IMR-90 (cell line): ENCODE data around the gene SPATA32. TPM values are rescaled to one million over a fixed set of nuclear protein-coding genes. Genes with fewer than 3 reads are reported as not detected.

Experiments
- ATAC-seq: fragments of 200-7000 bp; cut with Tn5 transposase; 2 replicates; pipeline ENCODE4 v1.9.1; 2020; ENCODE audit warnings: low read depth, mild to moderate bottlenecking, moderate library complexity
- BruUV-seq: library from RNA; stranded (reverse); fragments of 400-500 nt; replicated peaks from 2 replicates; lab custom pipeline; 2021; lab: Mats Ljungman, UMichigan
- CTCF ChIA-PET: fragments of 300-600 bp; formaldehyde crosslinking; extraction: SDS; loops from one replicate; lab custom pipeline; 2021; ENCODE audit warnings: antibody characterized with exemption; lab: Yijun Ruan, JAX
- POLR2A ChIA-PET: fragments of 300-600 bp; sonication (Branson Sonifier 250); formaldehyde crosslinking; loops from one replicate; lab custom pipeline; 2022; ENCODE audit warnings: antibody characterized with exemption; ENCODE audit not compliant: unreplicated experiment; lab: Charles Lee
- DNase-seq: peaks from one replicate; pipeline ENCODE4 v3.0.0; 2013
- H2AFZ ChIP-seq: replicated peaks from 2 replicates; pipeline ENCODE3; 2013; ENCODE audit warnings: low read length, mild to moderate bottlenecking; ENCODE audit not compliant: poor library complexity
- H2AK5ac ChIP-seq: 2 replicates; pipeline ENCODE4 v1.6.1; 2013; ENCODE audit warnings: low read depth, low read length, inconsistent platforms
- H2AK9ac ChIP-seq: replicated peaks from 2 replicates; pipeline ENCODE3; 2013; ENCODE audit warnings: mild to moderate bottlenecking, low read depth, low read length, moderate library complexity; ENCODE audit not compliant: poor library complexity
- H2BK120ac ChIP-seq: 2 replicates; pipeline ENCODE4 v1.6.1; 2013; ENCODE audit warnings: low read depth, low read length, inconsistent platforms
- H2BK15ac ChIP-seq: 3 replicates; pipeline ENCODE4 v1.6.1; 2013; ENCODE audit warnings: low read depth, low read length, inconsistent platforms
- H2BK20ac ChIP-seq: 2 replicates; pipeline ENCODE4 v1.6.1; 2013; ENCODE audit warnings: low read depth, mild to moderate bottlenecking, inconsistent platforms, low read length, moderate library complexity
- H2BK5ac ChIP-seq: 2 replicates; pipeline ENCODE4 v1.6.1; 2013; ENCODE audit warnings: mild to moderate bottlenecking, low read depth, low read length, inconsistent platforms; ENCODE audit not compliant: poor library complexity, severe bottlenecking
- H3K14ac ChIP-seq: replicated peaks from 2 replicates; pipeline ENCODE4 v1.6.1; 2013; ENCODE audit warnings: low read depth, low read length, inconsistent platforms
- H3K18ac ChIP-seq: 2 replicates; pipeline ENCODE4 v1.6.1; 2013; ENCODE audit warnings: low read depth, low read length, control low read depth
- H3K23ac ChIP-seq: 2 replicates; pipeline ENCODE4 v1.6.1; 2013; ENCODE audit warnings: low read depth, low read length, inconsistent platforms
- H3K27ac ChIP-seq: 2 replicates; pipeline ENCODE4 v1.5.1; 2013; ENCODE audit warnings: mild to moderate bottlenecking, control low read depth, low read length; ENCODE audit not compliant: insufficient read depth
- H3K27me3 ChIP-seq: 2 replicates; pipeline ENCODE4 v1.6.1; 2013; ENCODE audit warnings: low read length; ENCODE audit not compliant: control insufficient read depth, insufficient read depth
- H3K36me3 ChIP-seq: 2 replicates; pipeline ENCODE4 v1.6.1; 2013; ENCODE audit warnings: low read length, mixed read lengths; ENCODE audit not compliant: control insufficient read depth, insufficient read depth
- H3K4ac ChIP-seq: 2 replicates; pipeline ENCODE4 v1.6.1; 2013; ENCODE audit warnings: low read depth, low read length, inconsistent platforms
- H3K4me1 ChIP-seq: 2 replicates; pipeline ENCODE4 v1.6.1; 2013; ENCODE audit warnings: low read length, mixed read lengths; ENCODE audit not compliant: control insufficient read depth, insufficient read depth
- H3K4me2 ChIP-seq: 2 replicates; pipeline ENCODE4 v1.6.1; 2013; ENCODE audit warnings: low read depth, mild to moderate bottlenecking, control low read depth, low read length, moderate library complexity
- H3K4me3 ChIP-seq: 2 replicates; pipeline ENCODE4 v1.5.1; 2013; ENCODE audit warnings: low read depth, mild to moderate bottlenecking, control low read depth, low read length, moderate library complexity; ENCODE audit not compliant: insufficient read depth
- H3K56ac ChIP-seq: 2 replicates; pipeline ENCODE4 v1.6.1; 2013; ENCODE audit warnings: low read length, inconsistent platforms; ENCODE audit not compliant: insufficient read depth; ENCODE audit errors: extremely low read depth
- H3K79me1 ChIP-seq, 2 experiments: 2 replicates each; pipeline ENCODE4 v1.6.1; 2013; ENCODE audit warnings: low read length in 2 of 2, inconsistent platforms in 1 of 2, low read depth in 1 of 2
- H3K9ac ChIP-seq: 2 replicates; pipeline ENCODE4 v1.6.1; 2013; ENCODE audit warnings: low read depth, low read length, control low read depth
- H3K9me1 ChIP-seq: 2 replicates; pipeline ENCODE4 v1.6.1; 2013; ENCODE audit warnings: low read length, inconsistent platforms; ENCODE audit not compliant: insufficient read depth
- H3K9me3 ChIP-seq: 2 replicates; pipeline ENCODE4 v1.6.1; 2013; ENCODE audit warnings: low read length; ENCODE audit not compliant: control insufficient read depth, insufficient read depth
- H4K20me1 ChIP-seq: 2 replicates; pipeline ENCODE4 v1.6.1; 2013; ENCODE audit warnings: low read length, inconsistent platforms; ENCODE audit not compliant: insufficient read depth
- H4K5ac ChIP-seq: 2 replicates; pipeline ENCODE4 v1.6.1; 2013; ENCODE audit warnings: mild to moderate bottlenecking, low read depth, low read length, control low read depth
- H4K8ac ChIP-seq, 2 experiments: 2 replicates each; pipeline ENCODE4 v1.6.1; 2013; ENCODE audit warnings: low read depth in 2 of 2, low read length in 2 of 2, control low read depth in 1 of 2, inconsistent platforms in 1 of 2
- H4K91ac ChIP-seq: 2 replicates; pipeline ENCODE4 v1.6.1; 2013; ENCODE audit warnings: low read depth, low read length, inconsistent platforms; ENCODE audit not compliant: insufficient read depth
- BHLHE40 ChIP-seq: fragments of 150-350 bp; IDR thresholded peaks from 2 replicates; pipeline ENCODE4 v1.6.1; 2016; ENCODE audit warnings: mild to moderate bottlenecking, low read depth, low read length
- WGBS, 2 experiments: methylation state at CpG; one replicate each; pipeline versions ENCODE4 v1.1.5 to v1.1.7; 2013; ENCODE audit warnings: missing lambda C conversion rate in 2 of 2; ENCODE audit not compliant: insufficient read length in 1 of 2; ENCODE audit errors: extremely low coverage in 2 of 2; 5-methylcytosine and 5-hydroxymethylcytosine counted together
- dilution Hi-C: fragments of 300-500 bp; cut with HindIII; formaldehyde crosslinking; loops from one replicate; pipeline ENCODE4 v1.14.3; 2018; ENCODE audit warnings: low sequenced_read_pairs; ENCODE audit not compliant: unreplicated experiment
- in situ Hi-C: fragments of 300-500 bp; cut with MboI; formaldehyde crosslinking; loops from 3 replicates; pipeline ENCODE4 v1.14.3; 2019; ENCODE audit warnings: low sequenced_read_pairs, inconsistent platforms, mixed read lengths
- intact Hi-C: fragments of 100-400 bp; cut with micrococcal nuclease; formaldehyde crosslinking; loops from 2 replicates; pipeline ENCODE4 v1.10.0; 2022
- polyA plus RNA-seq, 3 experiments: library from polyadenylated mRNA; depleted of rRNA; stranded (reverse); fragments of >200 nt; gene quantifications; 2 replicates each; pipeline ENCODE4 v1.2.3, GENCODE V29; 2012; ENCODE audit warnings: low replicate concordance in 1 of 3
- total RNA-seq: library from RNA; depleted of rRNA; stranded (reverse); fragments of >200 nt; gene quantifications from 2 replicates; pipeline ENCODE4 v1.2.3, GENCODE V29; 2012

Gene SPATA32
- total and polyA plus RNA-seq, 2 of the 4 experiments (the other 2 are of a cell fraction) = 0.18 TPM; not detected in 1

- peaks cover 0 to 9% of the 10 kb centered on the region in 2 experiments; a peak in 1 of 4 replicates for H3K79me1 ChIP-seq
- H2BK120ac ChIP-seq = no peak overlapping the region
- BruUV-seq = no TSS peak
- no peak overlapping the region for H4K5ac ChIP-seq
- H2BK15ac ChIP-seq = no peak overlapping the region
- H3K56ac ChIP-seq = no peak overlapping the region
- H3K18ac ChIP-seq = no peak overlapping the region
- intact Hi-C loops = no loop called here
- H3K4me2 ChIP-seq = no peak overlapping the region
- DNase-seq = no peak
- H3K4ac ChIP-seq = no peak overlapping the region
- H3K27me3 ChIP-seq = peaks cover 4% of the 10 kb centered on the region; the same call in 1 of the 2 replicates
- no peak overlapping the region for H2AK9ac ChIP-seq
- H2AFZ ChIP-seq = no peak overlapping the region
- no peak for TF ChIP-seq BHLHE40
- H3K4me1 ChIP-seq = peaks cover 10% of the 10 kb centered on the region; the same call in 1 of the 2 replicates
- no peak overlapping the region for H3K14ac ChIP-seq
- H3K9me3 ChIP-seq = no peaks in the 10 kb centered on the region
- no peak overlapping the region for H3K9ac ChIP-seq
- H3K23ac ChIP-seq = no peak overlapping the region
- POLR2A ChIA-PET = no interaction called here
- no peak overlapping the region for H2AK5ac ChIP-seq
- no peak overlapping the region for H4K91ac ChIP-seq
- no peak for ATAC-seq
- 89% methylated on average over 7 of the region's 21 CpGs; no CpG with 5 or more reads in 1 of the 2 experiments for WGBS, 2 experiments
- no peak overlapping the region for H3K27ac ChIP-seq
- H4K20me1 ChIP-seq = peaks cover 5% of the 10 kb centered on the region
- peaks cover 9% of the 10 kb centered on the region; the same call in 1 of the 2 replicates for H3K36me3 ChIP-seq
- in situ Hi-C loops = no loop called here
- H4K8ac ChIP-seq = no peak overlapping the region
- 0 out of 2 replicates have a peak, but pooled peaks cover 2% of the 10 kb centered on the region for H3K9me1 ChIP-seq
- H2BK5ac ChIP-seq = no peak overlapping the region
- dilution Hi-C loops = no loop called here
- CTCF ChIA-PET = interaction anchor here (1.6 kb wide), 1 partner anchor 25 kb away, joined by 3 read pairs; no protein-coding TSS in a partner anchor
- no peak overlapping the region for H2BK20ac ChIP-seq
- H3K4me3 ChIP-seq = no peak overlapping the region
Measured at GRCh38 chr17:45244725-45245656, 16.9 kb downstream of the SPATA32 start.
